B cell (primary cell): Measurements from ENCODE around the gene CMC2. TPM values are rescaled to one million over a fixed set of nuclear protein-coding genes. Genes with fewer than 3 reads are reported as not detected.

Source experiments
- ATAC-seq: fragments of 200-7000 bp; cut with Tn5 transposase; one replicate; pipeline ENCODE4 v1.10.0; 2021; ENCODE audit warnings: low read depth, mild to moderate bottlenecking, moderate number of reproducible peaks, moderate library complexity
- CTCF ChIA-PET: fragments of 350-600 bp; sonication (Branson Sonifier 250); formaldehyde crosslinking; loops from one replicate; lab custom pipeline; 2021; ENCODE audit warnings: antibody characterized with exemption, inconsistent platforms; lab: Charles Lee
- POLR2A ChIA-PET: fragments of 350-600 bp; sonication (Branson Sonifier 250); formaldehyde crosslinking; loops from one replicate; lab custom pipeline; 2021; ENCODE audit warnings: antibody characterized with exemption; lab: Charles Lee
- DNase-seq: peaks from one replicate; pipeline ENCODE4 v3.0.0; 2013
- H2AFZ ChIP-seq: 2 replicates; pipeline ENCODE4 v1.6.1; 2012; ENCODE audit warnings: mild to moderate bottlenecking, low read depth, low read length; ENCODE audit not compliant: insufficient read depth, poor library complexity, severe bottlenecking
- H3K27ac ChIP-seq, 2 donors: 1 replicate in 1 of 2; 2 replicates in 1 of 2; pipeline ENCODE4 v1.5.1; 2012 to 2013; ENCODE audit warnings: low read length in 2 of 2, mild to moderate bottlenecking in 2 of 2, moderate library complexity in 1 of 2
- H3K27me3 ChIP-seq, 4 experiments: fragments of 200-600 bp in 1 of 4; sonication (generic) in 1 of 4; replicated peaks in 1 of 4; 1 replicate in 2 of 4; 2 replicates in 2 of 4; pipeline versions ENCODE4 v1.6.1 to v1.7.0; 2013 to 2016; ENCODE audit warnings: low read length in 3 of 4, mild to moderate bottlenecking in 2 of 4, mixed read lengths in 1 of 4, moderate library complexity in 1 of 4; ENCODE audit not compliant: insufficient read depth in 4 of 4, control insufficient read depth in 3 of 4; ENCODE audit errors: control extremely low read depth in 1 of 4
- H3K36me3 ChIP-seq, 2 experiments: replicated peaks in 1 of 2; 1 replicate in 1 of 2; 2 replicates in 1 of 2; pipeline versions ENCODE4 v1.6.1 to v1.7.1; 2013; ENCODE audit warnings: low read length in 1 of 2; ENCODE audit not compliant: insufficient read depth in 2 of 2, control insufficient read depth in 1 of 2; ENCODE audit errors: control extremely low read depth in 1 of 2, extremely low read depth in 1 of 2
- H3K4me1 ChIP-seq, 2 donors: fragments of 200-600 bp in 1 of 2; sonication (generic) in 1 of 2; 1 replicate in 1 of 2; 2 replicates in 1 of 2; pipeline versions ENCODE4 v1.5.1 to v1.6.1; 2013 to 2017; ENCODE audit warnings: low read length in 2 of 2; ENCODE audit not compliant: control insufficient read depth in 2 of 2, insufficient read depth in 2 of 2
- H3K4me2 ChIP-seq: replicated peaks from 2 replicates; pipeline ENCODE3; 2012; ENCODE audit warnings: mild to moderate bottlenecking, low read depth, low read length; ENCODE audit not compliant: poor library complexity, severe bottlenecking
- H3K4me3 ChIP-seq, 5 experiments: fragments of 200-600 bp in 1 of 5; sonication (generic) in 1 of 5; 1 replicate in 3 of 5; 2 replicates in 2 of 5; pipeline versions ENCODE4 v1.5.1 to v1.7.0; 2011 to 2016; ENCODE audit warnings: low read length in 4 of 5, mild to moderate bottlenecking in 4 of 5, low read depth in 2 of 5, control low read depth in 1 of 5, moderate library complexity in 1 of 5; ENCODE audit not compliant: insufficient read depth in 1 of 5; ENCODE audit errors: control extremely low read depth in 1 of 5, extremely low read depth in 1 of 5
- H3K79me2 ChIP-seq: fragments of 200-600 bp; sonication (generic); one replicate; pipeline ENCODE4 v1.6.0; 2016; ENCODE audit warnings: low read length; ENCODE audit not compliant: control insufficient read depth, insufficient read depth
- H3K9ac ChIP-seq: fragments of 200-600 bp; sonication (generic); 2 replicates; pipeline ENCODE4 v1.6.1; 2017; ENCODE audit warnings: mild to moderate bottlenecking, low read length, moderate library complexity
- H3K9me3 ChIP-seq, 3 donors: one replicate each; pipeline versions ENCODE4 v1.6.1 to v1.7.1; 2013; ENCODE audit warnings: low read length in 2 of 3; ENCODE audit not compliant: control insufficient read depth in 2 of 3, insufficient read depth in 1 of 3; ENCODE audit errors: control extremely low read depth in 1 of 3
- H4K20me1 ChIP-seq: 2 replicates; pipeline ENCODE4 v1.6.0; 2012; ENCODE audit warnings: mild to moderate bottlenecking, low read length; ENCODE audit not compliant: insufficient read depth, control insufficient read depth, poor library complexity, severe bottlenecking
- H3K27ac Mint-ChIP-seq: one replicate; pipeline ENCODE4 v1.8.0; 2021; ENCODE audit warnings: mixed read lengths
- H3K27me3 Mint-ChIP-seq: one replicate; pipeline ENCODE4 v1.8.0; 2021; ENCODE audit warnings: mixed read lengths
- H3K4me1 Mint-ChIP-seq: one replicate; pipeline ENCODE4 v1.8.0; 2021; ENCODE audit warnings: mixed read lengths
- H3K4me3 Mint-ChIP-seq: one replicate; pipeline ENCODE4 v1.8.0; 2021; ENCODE audit warnings: mixed read lengths
- H3K9me3 Mint-ChIP-seq: one replicate; pipeline ENCODE4 v1.8.0; 2022; ENCODE audit warnings: mixed read lengths; ENCODE audit not compliant: insufficient read depth
- CTCF ChIP-seq: fragments of 200-600 bp; IDR thresholded peaks from one replicate; pipeline ENCODE4 v1.8.0; 2022; ENCODE audit warnings: antibody characterized with exemption, mild to moderate bottlenecking
- EZH2 ChIP-seq: IDR thresholded peaks from 2 replicates; pipeline ENCODE4 v1.6.1; 2012; ENCODE audit warnings: borderline replicate concordance, low read depth, mild to moderate bottlenecking, moderate library complexity, low read length; ENCODE audit not compliant: insufficient read depth, poor library complexity, severe bottlenecking
- whole genome bisulfite sequencing: methylation state at CpG from one replicate; pipeline ENCODE4 v1.1.5; 2013; ENCODE audit warnings: missing lambda C conversion rate; ENCODE audit not compliant: insufficient coverage; 5-methylcytosine and 5-hydroxymethylcytosine counted together
- intact Hi-C: fragments of 100-400 bp; cut with micrococcal nuclease; formaldehyde crosslinking; loops from one replicate; pipeline ENCODE4 v1.10.0; 2022
- polyA plus RNA-seq: library from polyadenylated mRNA; depleted of rRNA; stranded (reverse); fragments of >200 nt; gene quantifications from 2 replicates; pipeline ENCODE4 v1.2.3, GENCODE V29; 2012
- total RNA-seq, 2 donors: library from RNA; stranded (reverse); fragments of 120-200 nt in 1 of 2; gene quantifications; 1 replicate in 1 of 2; 2 replicates in 1 of 2; pipeline versions ENCODE4 v1.2.3 to v1.2.4, GENCODE V29; 2013 to 2022

The CMC2 gene
- total and polyA plus RNA-seq, 2 donors (not counting 1 experiment from before 2014, with no cell fraction given): 21.4 to 40.8 TPM

GRCh38 chr16:80924372-80924978 is 82.2 kb downstream of the CMC2 start:
- no peaks in the 10 kb centered on the region for H3K4me1 Mint-ChIP-seq
- peak; percentile 22 for DNase-seq
- no peaks in the 10 kb centered on the region for H3K79me2 ChIP-seq

More at GRCh38 chr16:80924372-80924978, 82.2 kb downstream of the CMC2 start:
- peaks cover 23% of the 10 kb centered on the region for H3K27me3 Mint-ChIP-seq
- Histone ChIP-seq H3K9ac (no peak overlapping the region), H4K20me1 (no peaks in the 10 kb centered on the region), H3K27me3 (no peaks in the 10 kb centered on the region), H3K36me3 (no peaks in the 10 kb centered on the region), H3K4me3 (no peak overlapping the region), H2AFZ (no peak overlapping the region), H3K27ac (no peak overlapping the region), H3K9me3 (peaks cover 0 to 6% (median 0%) of the 10 kb centered on the region in 3 donors), H3K4me2 (no peak overlapping the region), H3K4me1 (no peaks in the 10 kb centered on the region)
- CTCF ChIA-PET: interaction anchor here (1.1 kb wide), 1 partner anchor 111 kb away, joined by 4 read pairs; the partner anchor contains the start of gene ATMIN
- TF ChIP-seq CTCF (peak; percentile 35), EZH2 (no peak)
- H3K27ac Mint-ChIP-seq: no peak overlapping the region
- POLR2A ChIA-PET: no interaction called here
- H3K9me3 Mint-ChIP-seq: no peaks in the 10 kb centered on the region
- no peak overlapping the region for H3K4me3 Mint-ChIP-seq
- intact Hi-C loops: no loop called here
- ATAC-seq: no peak
- 19% methylated on average over 3 of the region's 8 CpGs for WGBS
